Measurements from ENCODE around the gene ULK2. TPM values are rescaled to one million over a fixed set of nuclear protein-coding genes. Genes with fewer than 3 reads are reported as not detected.
A peak's percentile ranks its signal among the peaks of the same experiment; 100 is the strongest.
"Not testable (repeated sequence)": the region's sequence is repeated elsewhere in the genome, so short reads cannot be mapped to it uniquely, and the experiment has no call there.

Gene ULK2
- total RNA-seq, 1 donor from 2014 or later = 17.7 TPM

GRCh38 chr17:19874256-19874655 is 6.5 kb upstream of the ULK2 start:
- intact Hi-C loops (cut with micrococcal nuclease) = no loop called here
- ATAC-seq = no peak
- no peak for DNase-seq

DNA sequence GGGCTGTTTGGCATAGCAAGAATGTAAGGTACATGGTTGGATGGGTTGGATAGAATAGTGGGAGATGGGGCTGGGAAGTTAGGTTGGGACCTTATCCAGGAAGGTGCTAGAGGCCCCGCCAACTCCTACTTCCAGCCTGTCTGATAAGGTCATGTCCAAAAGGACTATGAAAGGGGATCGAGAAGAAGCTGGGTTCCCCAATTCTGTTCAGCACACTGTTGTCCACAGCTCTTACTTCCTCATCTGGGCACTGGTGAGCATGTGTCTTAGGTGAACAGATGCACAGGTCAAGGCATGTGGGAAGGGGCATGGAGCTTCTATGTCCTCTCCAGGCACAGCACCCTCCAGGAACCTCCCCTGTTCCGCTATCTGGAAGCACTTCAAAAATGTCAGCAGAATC is 5.6 kb upstream of the ULK2 start:
- no peak for ATAC-seq
- intact Hi-C loops (cut with micrococcal nuclease) = no loop called here
- DNase-seq = no peak

- ATAC-seq (no peak), DNase-seq (no peak)
- intact Hi-C loops (cut with micrococcal nuclease) = no loop called here
These were observed 301 bp upstream of the ULK2 start for GRCh38 chr17:19868079-19868395.

- DNase-seq = peak; percentile 86
- intact Hi-C loops (cut with micrococcal nuclease) = no loop called here
- peak; percentile 87 for ATAC-seq
These were observed 732 bp downstream of the ULK2 start for GRCh38 chr17:19867079-19867328.

DNA sequence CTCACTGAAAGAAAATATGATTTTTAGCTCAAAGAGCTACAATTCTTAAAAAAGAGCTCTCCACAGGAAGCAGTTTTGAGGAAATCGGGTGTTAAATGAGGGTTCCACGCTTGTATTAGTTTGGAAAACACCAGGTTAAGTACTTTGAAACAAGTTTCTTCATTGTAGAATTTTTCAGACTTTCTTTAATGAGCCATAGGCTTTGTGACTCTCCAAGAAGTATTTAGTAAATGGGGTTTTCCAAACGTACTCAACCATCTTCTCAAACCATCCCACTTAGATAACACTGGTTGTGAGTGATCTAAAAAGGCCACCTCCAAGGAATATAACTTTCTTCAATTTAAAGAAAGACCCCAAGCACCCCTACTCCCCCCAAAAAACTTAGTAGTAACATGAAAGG is 2.7 kb downstream of the ULK2 start:
- intact Hi-C loops (cut with micrococcal nuclease) = no loop called here
- ATAC-seq (no peak), DNase-seq (no peak)

DNA sequence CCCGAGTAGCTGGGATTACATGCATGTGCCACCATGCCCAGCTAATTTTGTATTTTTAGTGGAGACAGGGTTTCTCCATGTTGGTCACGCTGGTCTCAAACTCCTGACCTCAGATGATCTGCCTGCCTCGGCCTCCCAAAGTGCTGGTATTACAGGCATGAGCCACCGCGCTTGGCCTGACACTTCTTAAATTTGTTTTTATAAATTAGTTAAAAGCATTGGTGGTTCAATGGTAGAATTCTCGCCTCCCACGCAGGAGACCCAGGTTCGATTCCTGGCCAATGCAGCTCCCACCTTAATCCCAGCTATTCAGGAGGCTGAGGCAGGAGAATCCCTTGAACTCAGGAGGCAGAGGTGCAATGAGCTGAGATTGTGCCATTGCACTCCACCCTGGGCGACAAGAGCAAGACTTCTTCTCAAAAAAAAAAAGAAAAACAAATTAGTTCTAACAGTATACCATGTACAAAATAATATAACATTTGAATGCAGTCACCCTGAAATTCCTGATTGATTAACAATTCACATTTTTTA is 7.0 kb downstream of the ULK2 start:
- intact Hi-C loops (cut with micrococcal nuclease); ATAC-seq; DNase-seq: not testable (repeated sequence)

DNA sequence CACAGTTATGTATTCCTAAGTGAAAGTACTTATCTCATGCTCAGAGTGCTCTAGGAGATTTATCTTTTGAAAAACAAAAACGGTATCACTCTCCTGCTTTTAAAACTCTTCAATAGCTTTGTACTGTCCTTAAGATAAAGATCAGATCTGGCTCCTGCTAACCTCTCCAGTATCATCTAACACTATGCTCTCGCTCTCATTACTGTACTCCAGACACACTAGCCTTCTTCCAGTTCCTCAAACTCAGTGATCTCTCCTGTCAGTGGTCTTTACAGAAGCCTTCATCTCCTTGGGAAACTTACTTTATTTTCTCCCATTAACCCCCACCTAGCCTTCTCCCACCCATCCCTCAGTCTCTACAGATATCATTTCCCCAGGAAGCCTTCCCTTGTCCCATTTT is 10.1 kb downstream of the ULK2 start:
- ATAC-seq = no peak
- intact Hi-C loops (cut with micrococcal nuclease) = no loop called here
- no peak for DNase-seq

- DNase-seq = no peak
- no peak for ATAC-seq
- intact Hi-C loops (cut with micrococcal nuclease) = no loop called here
These were observed 33.8 kb downstream of the ULK2 start for GRCh38 chr17:19833914-19834313.

GRCh38 chr17:19830061-19830460 is 37.7 kb downstream of the ULK2 start:
- DNase-seq (no peak), ATAC-seq (no peak)
- intact Hi-C loops (cut with micrococcal nuclease) = no loop called here

DNA sequence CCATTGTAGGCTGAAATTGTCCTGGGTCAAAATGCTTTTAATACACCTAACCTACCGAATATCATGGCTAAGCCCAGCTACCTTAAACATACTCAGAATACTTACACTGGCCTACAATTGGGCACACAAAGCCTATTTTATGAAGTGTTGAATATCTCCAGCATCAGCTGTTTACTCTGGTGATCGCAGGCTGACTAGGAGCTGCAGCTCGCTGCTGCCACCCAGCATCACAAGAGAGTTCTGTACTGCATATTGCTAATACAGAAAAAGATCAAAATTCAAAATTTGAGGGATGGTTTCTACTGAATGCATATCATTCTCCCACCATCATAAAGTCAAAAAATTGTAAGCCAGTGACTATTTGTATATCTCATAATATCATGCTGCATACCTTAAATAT is 55.3 kb downstream of the ULK2 start:
- intact Hi-C loops (cut with micrococcal nuclease) = no loop called here
- DNase-seq = no peak
- no peak for ATAC-seq

- no peak for ATAC-seq
- intact Hi-C loops (cut with micrococcal nuclease) = no loop called here
- no peak for DNase-seq
These were observed 62.7 kb downstream of the ULK2 start for GRCh38 chr17:19805006-19805405.

GRCh38 chr17:19800571-19800970 is 67.2 kb downstream of the ULK2 start:
- ATAC-seq (no peak), DNase-seq (no peak)
- intact Hi-C loops (cut with micrococcal nuclease) = no loop called here

DNA sequence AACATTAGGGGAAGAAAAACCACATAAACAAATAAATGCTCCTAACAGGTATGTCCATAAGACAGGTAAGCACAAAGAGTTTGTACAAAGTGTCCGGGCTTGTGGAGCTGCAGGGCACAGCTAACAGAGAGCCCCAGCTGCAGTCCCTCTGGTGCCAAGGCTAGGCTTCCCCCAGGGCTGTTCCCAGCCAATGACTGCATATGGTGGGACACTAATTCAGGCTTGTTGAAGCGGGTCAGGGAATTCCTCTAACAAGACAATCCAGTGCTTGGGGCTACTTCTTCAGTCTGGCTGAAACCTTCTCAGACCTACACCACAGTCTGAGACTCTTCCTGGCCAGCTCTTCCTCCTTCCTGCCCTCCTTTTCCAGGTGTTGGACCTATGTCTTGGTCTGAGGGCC is 67.9 kb downstream of the ULK2 start:
- DNase-seq (no peak), ATAC-seq (no peak)
- intact Hi-C loops (cut with micrococcal nuclease) = no loop called here

DNA sequence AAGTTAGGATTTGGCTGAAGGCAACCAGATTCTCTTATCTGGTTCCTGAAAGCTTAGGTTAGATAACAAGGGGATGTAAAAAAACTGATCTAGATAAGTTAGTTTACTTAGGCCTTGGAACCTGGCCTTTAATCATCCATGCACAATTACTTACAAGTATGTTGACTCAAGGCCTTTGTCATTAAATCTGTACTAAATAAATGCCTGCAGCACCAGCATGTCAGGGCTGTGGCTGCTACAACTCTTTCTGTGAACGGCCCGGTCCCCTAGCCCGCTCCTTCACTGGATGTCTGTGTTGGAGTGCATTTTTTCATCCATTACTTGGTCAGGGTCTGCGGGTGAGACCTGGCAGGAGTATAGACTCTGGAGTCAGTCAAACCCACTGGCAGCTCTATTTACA is 71.3 kb downstream of the ULK2 start:
- intact Hi-C loops (cut with micrococcal nuclease) = no loop called here
- DNase-seq (no peak), ATAC-seq (no peak)

DNA sequence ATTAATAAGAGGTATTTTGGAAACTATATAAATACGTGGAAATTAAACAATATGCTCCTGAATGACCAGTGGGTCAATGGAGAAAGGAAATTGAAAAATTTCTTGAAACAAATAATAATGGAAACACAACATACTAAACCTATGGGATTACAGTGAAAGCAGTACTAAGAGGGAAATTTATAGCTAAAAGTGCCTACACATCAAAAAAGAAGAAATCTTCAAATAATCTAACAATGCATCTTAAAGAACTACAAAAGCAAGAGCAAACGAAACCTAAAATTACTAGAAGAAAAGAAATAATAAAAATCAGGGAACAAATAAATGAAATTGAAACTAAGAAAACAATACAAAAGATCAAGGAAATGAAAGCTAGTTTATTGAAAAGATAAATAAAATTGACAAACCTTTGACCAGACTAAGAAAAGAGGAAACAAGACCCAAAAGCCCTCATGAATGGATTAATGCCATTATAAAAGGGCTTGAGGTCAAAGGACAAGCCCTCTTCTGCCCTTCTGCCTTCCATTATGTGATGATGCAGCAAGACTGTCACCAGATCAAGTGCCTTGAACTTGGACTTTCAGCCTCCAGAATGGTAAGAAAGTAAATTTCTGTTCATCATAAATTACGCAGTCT is 75.7 kb downstream of the ULK2 start:
- ATAC-seq (no peak), DNase-seq (no peak)
- intact Hi-C loops (cut with micrococcal nuclease) = no loop called here

GRCh38 chr17:19787733-19788357 is 79.9 kb downstream of the ULK2 start:
- DNase-seq = no peak
- no peak for ATAC-seq
- intact Hi-C loops (cut with micrococcal nuclease) = no loop called here

GRCh38 chr17:19785854-19786253 is 81.9 kb downstream of the ULK2 start:
- DNase-seq (no peak), ATAC-seq (no peak)
- intact Hi-C loops (cut with micrococcal nuclease) = no loop called here

GRCh38 chr17:19781488-19782458 is 86.0 kb downstream of the ULK2 start:
- intact Hi-C loops (cut with micrococcal nuclease) = no loop called here
- ATAC-seq = no peak
- no peak for DNase-seq

GRCh38 chr17:19780846-19781245 is 86.9 kb downstream of the ULK2 start:
- intact Hi-C loops (cut with micrococcal nuclease) = no loop called here
- no peak for ATAC-seq
- no peak for DNase-seq

DNA sequence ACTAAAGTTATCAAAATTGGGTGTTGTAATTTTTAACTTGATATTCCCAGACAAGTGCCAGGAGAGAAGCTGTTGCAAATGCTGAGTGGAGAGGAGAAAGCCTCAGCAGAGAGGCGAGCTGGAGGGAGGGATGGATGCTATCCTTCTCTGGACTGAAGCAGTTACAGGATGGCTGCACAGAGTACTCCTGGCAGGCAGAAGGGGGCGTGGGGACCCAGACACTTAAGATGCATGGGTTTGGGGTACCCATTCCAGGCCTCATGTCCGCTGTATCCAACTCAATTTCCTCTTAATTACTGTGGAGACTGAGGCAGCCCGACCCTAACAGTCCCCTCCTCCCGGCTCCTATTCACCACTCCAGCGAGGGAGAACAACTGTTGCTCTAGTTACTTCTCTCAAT is 94.2 kb downstream of the ULK2 start:
- intact Hi-C loops (cut with micrococcal nuclease) = no loop called here
- ATAC-seq (no peak), DNase-seq (no peak)
